GM12892 (cell line): ENCODE data around the gene HDHD5.

Experiments
- POLR2A ChIP-seq: IDR thresholded peaks from 2 replicates; pipeline ENCODE4 v1.6.1; 2011; ENCODE audit warnings: low read depth, low read length, control low read depth
- POLR2AphosphoS5 ChIP-seq: IDR thresholded peaks from 2 replicates; pipeline ENCODE4 v1.6.1; 2011; ENCODE audit warnings: low read depth, low read length, control low read depth
- TAF1 ChIP-seq: IDR thresholded peaks from 2 replicates; pipeline ENCODE4 v1.6.1; 2011; ENCODE audit warnings: low read depth, mild to moderate bottlenecking, control low read depth, low read length, borderline replicate concordance

GRCh38 chr22:17097062-17097461 is 62.0 kb downstream of the HDHD5 start:
- no peak for TF ChIP-seq POLR2A
- no peak for TF ChIP-seq POLR2AphosphoS5
- no peak for TF ChIP-seq TAF1
